ENCODE results near the gene TLCD5. TPM values are rescaled to one million over a fixed set of nuclear protein-coding genes. Genes with fewer than 3 reads are reported as not detected.

The TLCD5 gene
- total RNA-seq, 1 experiment from 2014 or later, result 6.2 TPM

GRCh38 chr11:120303004-120303637, 22.0 kb upstream of the TLCD5 start:
- Histone ChIP-seq H2AFZ (ENCODE audit: low read length) (peak overlapping the region; percentile 30; the same call in 1 of the 2 replicates), H3K4me1 (ENCODE audit: insufficient read depth, low read length) (peaks cover 66% of the 10 kb centered on the region), H3K9me3 (ENCODE audit: low read length) (no peaks in the 10 kb centered on the region), H3K4me3 (ENCODE audit: low read length) (no peak overlapping the region), H4K20me1 (ENCODE audit: low read length) (no peaks in the 10 kb centered on the region), H3K27me3 (ENCODE audit: low read length) (no peaks in the 10 kb centered on the region), H3K79me2 (ENCODE audit: low read length) (no peaks in the 10 kb centered on the region), H3K9me2 (replicated peaks; ENCODE audit: low read length) (no peaks in the 10 kb centered on the region), H3F3A (ENCODE audit: low read length, unreplicated experiment) (no peaks in the 10 kb centered on the region), H3K4me2 (ENCODE audit: low read length) (peak overlapping the region; percentile 58), H3K36me3 (ENCODE audit: low read depth, low read length) (no peaks in the 10 kb centered on the region), H3K27ac (ENCODE audit: low read length) (no peak overlapping the region), H3K9ac (ENCODE audit: low read length) (no peak overlapping the region)
- CTCF ChIA-PET, result interaction anchor here (0.5 to 1.6 kb wide), 11 partner anchors 15 to 86 kb away, joined by 3 to 5 read pairs (median 4); partner anchors contain the start of gene TLCD5
- intact Hi-C loops (cut with micrococcal nuclease), result loop anchor here (1.0 kb wide), 1 partner anchor 92 kb away; the partner anchor contains the start of gene OAF
- peak; percentile 23 for ATAC-seq
- peak; percentile 100 for TF ChIP-seq CTCF (conservative IDR thresholded peaks at IDR 0.05; ENCODE audit: low read depth, low read length)
- TF ChIP-seq EZH2phosphoT487 (IDR thresholded peaks at IDR 0.05; ENCODE audit: borderline replicate concordance, low read length), result no peak
- POLR2A ChIA-PET (ENCODE audit: unreplicated experiment), result interaction anchor here (0.6 kb wide), 1 partner anchor 23 kb away, joined by 10 read pairs; no protein-coding TSS in a partner anchor
- BruUV-seq (replicated peaks), result no TSS peak
- DNase-seq, result peak; percentile 93

GRCh38 chr11:120304526-120304925, 20.6 kb upstream of the TLCD5 start:
- H3K4me1 ChIP-seq (ENCODE audit: insufficient read depth, low read length), result peaks cover 66% of the 10 kb centered on the region

More at GRCh38 chr11:120304526-120304925, 20.6 kb upstream of the TLCD5 start:
- CTCF ChIA-PET, result interaction anchor here (0.6 to 1.2 kb wide), 2 partner anchors 32 to 91 kb away, joined by 4 to 12 read pairs; partner anchors contain the start of gene ARHGEF12
- no peaks in the 10 kb centered on the region for H3F3A ChIP-seq (ENCODE audit: low read length, unreplicated experiment)
- H3K79me2 ChIP-seq (ENCODE audit: low read length), result no peaks in the 10 kb centered on the region
- peak overlapping the region; percentile 20; the same call in 1 of the 2 replicates for H2AFZ ChIP-seq (ENCODE audit: low read length)
- POLR2A ChIA-PET (ENCODE audit: unreplicated experiment), result interaction anchor here (0.6 kb wide), 3 partner anchors 32 to 970 kb away, joined by 3 to 8 read pairs (median 3); no protein-coding TSS in a partner anchor
- H3K4me2 ChIP-seq (ENCODE audit: low read length), result peak overlapping the region; percentile 60
- H3K9me3 ChIP-seq (ENCODE audit: low read length), result no peaks in the 10 kb centered on the region
- H3K4me3 ChIP-seq (ENCODE audit: low read length), result no peak overlapping the region
- H3K36me3 ChIP-seq (ENCODE audit: low read depth, low read length), result no peaks in the 10 kb centered on the region
- no TSS peak for BruUV-seq (replicated peaks)
- DNase-seq (peak; percentile 83), ATAC-seq (peak; percentile 43)
- no peaks in the 10 kb centered on the region for H3K27me3 ChIP-seq (ENCODE audit: low read length)
- TF ChIP-seq CTCF (conservative IDR thresholded peaks at IDR 0.05; ENCODE audit: low read depth, low read length) (no peak), EZH2phosphoT487 (IDR thresholded peaks at IDR 0.05; ENCODE audit: borderline replicate concordance, low read length) (no peak), EZH2 (IDR thresholded peaks at IDR 0.05; ENCODE audit: low read length, unreplicated experiment) (no peak)
- H3K9me2 ChIP-seq (replicated peaks; ENCODE audit: low read length), result no peaks in the 10 kb centered on the region
- no peak overlapping the region for H3K9ac ChIP-seq (ENCODE audit: low read length)
- H4K20me1 ChIP-seq (ENCODE audit: low read length), result no peaks in the 10 kb centered on the region
- peak overlapping the region; percentile 37 for H3K27ac ChIP-seq (ENCODE audit: low read length)
- intact Hi-C loops (cut with micrococcal nuclease), result no loop called here
